GM19395 (cell line): ENCODE data around the gene P3H3.

Experiments
- ATAC-seq: cut with Tn5 transposase; IDR thresholded peaks from one replicate; pipeline ENCODE4 v1.9.1; 2021; ENCODE audit warnings: mild to moderate bottlenecking, moderate library complexity; ENCODE audit not compliant: unreplicated experiment

Gene P3H3, protein sequence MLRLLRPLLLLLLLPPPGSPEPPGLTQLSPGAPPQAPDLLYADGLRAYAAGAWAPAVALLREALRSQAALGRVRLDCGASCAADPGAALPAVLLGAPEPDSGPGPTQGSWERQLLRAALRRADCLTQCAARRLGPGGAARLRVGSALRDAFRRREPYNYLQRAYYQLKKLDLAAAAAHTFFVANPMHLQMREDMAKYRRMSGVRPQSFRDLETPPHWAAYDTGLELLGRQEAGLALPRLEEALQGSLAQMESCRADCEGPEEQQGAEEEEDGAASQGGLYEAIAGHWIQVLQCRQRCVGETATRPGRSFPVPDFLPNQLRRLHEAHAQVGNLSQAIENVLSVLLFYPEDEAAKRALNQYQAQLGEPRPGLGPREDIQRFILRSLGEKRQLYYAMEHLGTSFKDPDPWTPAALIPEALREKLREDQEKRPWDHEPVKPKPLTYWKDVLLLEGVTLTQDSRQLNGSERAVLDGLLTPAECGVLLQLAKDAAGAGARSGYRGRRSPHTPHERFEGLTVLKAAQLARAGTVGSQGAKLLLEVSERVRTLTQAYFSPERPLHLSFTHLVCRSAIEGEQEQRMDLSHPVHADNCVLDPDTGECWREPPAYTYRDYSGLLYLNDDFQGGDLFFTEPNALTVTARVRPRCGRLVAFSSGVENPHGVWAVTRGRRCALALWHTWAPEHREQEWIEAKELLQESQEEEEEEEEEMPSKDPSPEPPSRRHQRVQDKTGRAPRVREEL

DNA sequence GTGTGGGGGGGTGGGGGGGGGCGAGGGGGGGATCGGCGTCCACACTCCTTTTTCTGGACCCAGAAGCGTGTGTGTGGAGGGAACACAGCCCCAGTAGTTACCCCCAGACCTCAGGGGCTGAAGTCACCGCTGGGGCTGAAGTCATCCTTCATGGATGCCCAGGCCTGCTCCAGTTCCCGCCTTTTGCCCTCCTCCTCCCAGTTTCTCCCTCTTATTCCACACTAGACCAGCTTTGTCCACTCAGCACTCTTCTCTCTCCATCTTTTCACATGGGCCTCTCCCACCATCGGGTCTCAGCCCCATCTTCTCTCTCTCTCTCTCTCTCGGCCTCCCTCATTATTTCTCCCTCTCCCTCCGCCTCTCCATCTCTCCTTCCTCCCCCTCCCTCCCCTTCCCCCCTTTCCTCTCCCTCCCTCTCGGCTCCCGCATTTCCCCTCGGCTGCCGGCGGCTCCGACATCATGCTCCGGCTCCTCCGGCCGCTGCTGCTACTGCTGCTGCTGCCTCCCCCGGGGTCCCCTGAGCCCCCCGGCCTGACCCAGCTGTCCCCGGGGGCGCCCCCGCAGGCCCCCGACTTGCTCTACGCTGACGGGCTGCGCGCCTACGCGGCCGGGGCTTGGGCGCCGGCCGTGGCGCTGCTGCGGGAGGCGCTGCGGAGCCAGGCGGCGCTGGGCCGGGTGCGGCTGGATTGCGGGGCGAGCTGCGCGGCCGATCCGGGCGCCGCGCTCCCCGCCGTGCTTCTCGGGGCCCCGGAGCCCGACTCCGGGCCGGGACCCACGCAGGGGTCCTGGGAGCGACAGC, at the start of gene P3H3:
P3H3 (plus strand) TSS at position 426 of the 799 bp plus-strand sequence; CDS start at position 460, 34 bp downstream.
- ATAC-seq, result no peak

DNA sequence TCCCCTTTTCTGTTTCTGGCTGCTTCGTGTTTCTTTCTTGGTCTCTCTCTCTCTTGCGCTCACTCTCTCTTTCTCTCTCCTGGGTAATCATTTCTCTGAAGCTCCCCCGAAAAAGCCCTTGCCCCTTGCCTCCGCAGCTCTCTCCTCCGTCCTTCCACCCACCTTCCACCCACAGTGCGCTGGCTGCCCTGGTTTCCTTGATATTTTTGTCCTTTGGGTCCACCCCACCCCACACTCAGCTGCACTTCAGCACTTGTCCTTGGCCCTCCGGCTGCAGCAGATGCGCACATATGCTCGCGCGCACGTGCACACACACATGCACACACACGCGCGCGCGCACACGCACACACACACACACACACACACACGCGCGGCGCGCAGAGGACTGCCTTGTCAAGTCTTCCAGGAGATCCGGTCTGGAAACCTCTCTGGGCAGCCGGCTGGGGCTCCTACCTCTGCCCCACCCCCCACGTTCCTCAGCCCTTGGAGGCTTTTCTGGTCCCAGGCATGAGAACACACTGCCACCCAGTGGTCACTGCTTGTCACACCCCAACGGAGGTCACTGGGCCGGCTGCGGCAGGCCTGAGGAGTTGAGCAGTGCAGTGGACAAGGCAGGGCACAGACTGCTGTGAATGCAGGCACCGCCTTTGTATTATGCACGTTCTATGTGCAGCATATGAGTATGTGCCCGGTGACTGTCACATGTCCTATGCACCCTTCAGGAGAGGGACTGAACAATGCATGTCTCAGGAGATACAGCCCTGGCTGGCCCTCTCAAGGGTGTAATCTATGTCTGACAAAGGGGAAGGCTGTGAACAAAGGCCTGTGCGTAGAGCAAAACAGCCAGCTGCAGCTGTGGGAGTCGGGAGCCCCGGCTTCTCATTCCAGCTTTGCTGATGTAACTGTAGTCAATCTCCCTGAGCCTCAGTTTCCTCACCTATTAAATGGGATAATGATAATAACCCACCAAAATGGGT, 49.3 kb upstream of the P3H3 start:
- peak; percentile 88 for ATAC-seq

DNA sequence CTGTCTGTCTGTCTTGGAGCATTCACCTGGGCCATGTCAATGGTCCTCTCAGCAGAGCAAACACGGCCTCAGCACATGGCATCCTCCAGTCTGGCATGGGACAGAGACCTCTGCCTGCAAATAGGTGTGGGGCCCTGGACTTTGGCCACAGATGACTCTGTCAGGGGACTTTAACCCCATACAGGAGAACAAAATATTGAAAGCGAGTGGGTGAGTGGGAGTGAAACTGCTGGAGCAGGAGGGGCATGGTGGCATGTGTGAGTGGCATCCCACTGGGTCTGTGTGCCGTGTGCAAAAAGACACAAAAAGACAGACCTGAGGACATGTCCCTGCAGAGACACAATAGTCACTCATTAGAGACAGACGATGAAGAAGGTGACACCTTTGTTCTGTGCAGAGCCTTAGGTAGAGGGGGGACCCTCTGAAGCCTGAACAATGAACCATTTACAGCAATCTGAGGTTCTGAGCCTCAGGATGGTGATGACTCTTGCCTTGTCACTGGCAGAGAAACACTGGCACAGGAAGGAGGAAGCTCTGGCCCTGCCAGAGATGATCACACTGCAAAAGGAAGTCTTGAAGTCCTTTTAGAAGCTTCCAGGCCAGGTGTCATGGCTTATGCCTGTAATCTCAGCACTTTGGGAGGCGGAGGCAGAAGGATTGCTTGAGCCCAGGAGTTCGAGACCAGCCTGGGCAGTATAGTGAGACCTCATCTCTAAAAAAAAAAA, 48.3 kb upstream of the P3H3 start:
- ATAC-seq, result no peak

DNA sequence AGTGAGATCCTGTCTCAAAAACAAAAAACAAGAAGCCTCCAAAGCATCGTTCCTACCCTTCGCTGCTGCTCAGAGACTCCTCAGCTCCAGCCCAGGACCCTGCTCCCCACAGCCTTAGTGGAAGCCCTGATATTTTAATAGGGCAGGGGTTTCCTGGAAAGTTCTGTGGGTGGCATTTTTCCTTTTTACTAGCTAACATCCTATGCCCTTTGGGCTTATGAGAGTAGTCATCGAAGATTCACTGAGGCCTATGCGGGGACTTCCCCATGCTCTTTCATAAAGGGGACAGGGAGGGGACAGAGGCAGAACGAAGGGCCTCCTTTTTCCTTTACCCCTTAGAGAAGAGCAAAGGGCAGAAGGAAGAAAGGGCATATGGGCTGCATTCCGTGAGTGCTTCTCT, 47.6 kb upstream of the P3H3 start:
- no peak for ATAC-seq

DNA sequence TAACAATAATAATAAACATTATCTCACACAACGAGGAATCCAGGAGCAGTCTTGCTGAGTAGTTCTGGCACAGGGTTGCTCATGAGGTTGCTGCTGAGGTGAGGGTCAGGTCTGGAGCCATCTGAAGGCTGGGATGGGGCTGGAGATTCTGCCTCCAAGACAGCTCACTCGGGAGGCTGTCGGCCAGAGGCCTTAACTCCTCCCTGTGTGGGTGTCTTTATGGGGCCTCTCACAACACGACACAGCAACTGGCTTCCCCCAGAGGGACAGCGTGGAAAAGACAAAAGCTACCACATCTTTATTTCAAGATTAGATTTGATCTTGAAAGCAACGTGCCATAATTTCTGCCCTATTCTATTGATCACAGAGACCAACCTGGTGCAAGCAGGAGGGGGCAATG, 46.1 kb upstream of the P3H3 start:
- no peak for ATAC-seq

DNA sequence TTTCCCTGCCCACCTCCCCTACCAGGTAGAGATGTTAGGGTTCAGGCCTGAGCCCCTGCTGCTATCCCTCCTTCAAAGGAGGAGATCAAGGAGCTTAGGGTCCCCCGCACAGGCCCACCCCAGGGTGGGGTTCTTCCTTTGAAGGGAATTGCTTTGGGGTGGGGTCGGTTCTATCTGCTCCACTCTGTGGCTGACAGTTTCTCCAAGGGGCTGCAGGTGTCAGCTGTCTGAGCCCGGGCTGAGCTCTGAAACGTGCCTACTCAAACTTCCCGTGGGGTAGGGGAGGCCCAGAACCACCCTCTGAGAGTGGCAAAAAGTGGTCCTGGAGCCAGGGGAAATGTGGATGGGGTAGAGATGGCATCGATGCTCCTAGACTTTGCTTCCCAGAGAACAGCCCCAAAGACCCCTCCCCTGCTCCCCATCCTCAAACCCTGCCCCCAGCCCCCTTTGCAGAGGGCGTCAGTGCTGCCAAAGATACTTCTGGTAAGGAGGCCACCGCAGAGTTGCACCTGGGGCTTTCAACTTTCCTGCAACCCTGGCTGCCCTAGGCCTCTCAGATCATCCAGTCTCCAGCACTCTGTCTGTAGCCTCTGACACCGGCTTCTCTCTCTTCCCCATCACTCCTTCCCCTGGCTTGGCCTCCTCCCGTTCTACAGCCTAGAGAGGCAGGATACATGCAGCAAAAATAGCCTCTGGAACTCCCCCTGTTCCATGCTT, 45.2 kb upstream of the P3H3 start:
- ATAC-seq, result no peak

DNA sequence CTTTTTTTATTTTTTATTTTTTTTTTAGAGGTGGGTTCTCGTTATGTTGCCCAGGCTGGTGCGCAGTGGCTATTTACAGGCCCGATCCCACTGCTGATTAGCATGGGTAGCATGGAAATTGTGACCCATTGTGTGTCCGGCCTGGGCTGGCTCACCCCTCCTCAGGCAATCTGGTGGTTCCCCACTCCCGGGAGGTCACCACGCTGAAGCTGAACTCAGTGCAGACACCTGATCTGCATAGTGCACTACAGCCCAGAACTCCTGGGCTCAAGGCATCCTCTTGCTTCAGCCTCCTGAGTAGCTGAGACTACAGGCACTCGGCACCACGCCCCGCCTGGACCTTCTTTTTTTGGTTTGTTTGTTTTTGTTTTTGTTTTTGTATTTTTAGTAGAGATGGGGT, 44.4 kb upstream of the P3H3 start:
- no peak for ATAC-seq

DNA sequence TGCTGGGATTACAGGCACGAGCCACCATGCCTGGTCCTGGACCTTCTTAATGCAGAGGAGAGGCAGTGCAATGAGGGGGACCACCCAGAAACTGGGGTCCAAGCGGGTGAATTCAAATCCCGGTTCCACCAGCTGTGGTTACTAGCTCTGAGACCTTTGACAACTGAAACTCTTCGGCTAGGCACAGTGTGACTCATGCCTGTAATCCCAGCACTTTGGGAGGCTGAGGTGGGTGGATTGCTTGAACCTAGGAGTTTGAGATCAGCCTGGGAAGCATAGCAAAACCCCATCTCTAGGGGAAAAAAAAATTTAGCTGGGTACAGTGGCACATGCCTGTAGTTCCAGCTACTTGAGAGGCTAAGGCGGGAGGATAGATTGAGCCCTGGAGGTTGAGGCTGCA, 43.9 kb upstream of the P3H3 start:
- no peak for ATAC-seq

DNA sequence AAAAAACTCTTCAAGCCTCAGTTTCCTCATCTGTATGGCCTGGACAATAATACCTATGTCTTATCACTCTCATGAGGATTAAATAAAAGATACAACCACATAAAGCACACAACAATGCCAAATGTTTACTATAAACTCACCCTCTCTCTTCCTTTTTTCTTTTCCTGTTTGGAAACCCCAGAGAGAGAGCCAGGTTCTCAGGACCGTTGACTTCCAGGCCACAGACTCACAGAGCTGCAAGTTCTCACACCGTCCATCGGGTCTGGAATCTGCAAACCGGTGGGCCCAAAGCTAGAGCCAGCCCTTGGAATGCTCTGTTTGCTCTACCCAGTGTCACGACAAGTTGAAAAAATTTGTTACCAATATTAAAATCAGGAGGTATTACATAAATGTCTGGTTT, 43.4 kb upstream of the P3H3 start:
- ATAC-seq, result no peak

DNA sequence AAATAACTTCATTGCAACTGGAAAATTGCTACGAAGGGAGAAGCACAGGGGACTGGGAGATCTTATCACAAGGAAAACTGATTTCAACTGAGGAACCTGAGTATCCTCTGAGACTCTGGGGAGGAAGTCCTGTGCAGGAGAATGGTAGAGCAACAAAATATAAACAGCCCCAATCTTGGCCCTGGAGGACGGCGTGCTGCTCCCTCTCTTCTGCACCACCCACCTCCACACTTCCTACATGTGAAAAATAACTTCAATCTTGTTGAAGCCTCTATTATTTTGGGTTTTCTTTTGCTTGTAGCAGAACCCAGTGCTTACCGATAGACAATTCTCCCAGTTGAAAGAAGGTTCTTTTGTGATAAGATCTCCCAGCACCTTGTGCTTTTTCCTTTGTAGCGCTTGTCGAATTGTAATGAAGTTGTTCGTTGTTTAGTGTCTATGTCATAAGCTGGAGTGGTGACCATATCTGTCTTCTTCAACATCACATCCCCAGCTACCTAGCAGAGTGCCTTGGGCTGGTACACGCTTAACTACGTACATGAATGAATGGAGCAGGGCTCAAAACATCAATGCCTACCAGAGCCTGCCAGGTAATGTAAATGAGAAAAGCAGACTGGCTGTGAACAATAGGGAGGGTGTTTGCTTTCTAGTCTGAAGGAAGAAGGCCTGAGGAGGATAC, 41.7 kb upstream of the P3H3 start:
- no peak for ATAC-seq

DNA sequence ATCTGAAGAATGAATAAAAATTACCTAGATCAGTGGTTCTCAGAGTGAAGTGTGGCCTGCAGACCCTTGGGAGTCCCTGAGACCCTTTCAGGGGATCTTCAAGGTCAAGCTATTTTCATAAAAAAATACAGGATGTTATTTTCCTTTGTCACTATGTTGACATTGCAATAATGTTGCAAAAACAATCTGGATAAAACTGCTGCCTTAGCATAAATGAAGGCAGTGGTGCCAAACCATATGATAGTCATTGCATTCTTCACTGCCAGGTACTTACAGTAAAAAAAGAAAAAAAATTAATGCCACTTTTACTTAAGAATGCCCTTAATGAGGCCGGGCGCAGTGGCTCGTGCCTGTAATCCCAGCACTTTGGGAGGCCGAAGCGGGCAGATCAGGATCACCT, 40.9 kb upstream of the P3H3 start:
- no peak for ATAC-seq

DNA sequence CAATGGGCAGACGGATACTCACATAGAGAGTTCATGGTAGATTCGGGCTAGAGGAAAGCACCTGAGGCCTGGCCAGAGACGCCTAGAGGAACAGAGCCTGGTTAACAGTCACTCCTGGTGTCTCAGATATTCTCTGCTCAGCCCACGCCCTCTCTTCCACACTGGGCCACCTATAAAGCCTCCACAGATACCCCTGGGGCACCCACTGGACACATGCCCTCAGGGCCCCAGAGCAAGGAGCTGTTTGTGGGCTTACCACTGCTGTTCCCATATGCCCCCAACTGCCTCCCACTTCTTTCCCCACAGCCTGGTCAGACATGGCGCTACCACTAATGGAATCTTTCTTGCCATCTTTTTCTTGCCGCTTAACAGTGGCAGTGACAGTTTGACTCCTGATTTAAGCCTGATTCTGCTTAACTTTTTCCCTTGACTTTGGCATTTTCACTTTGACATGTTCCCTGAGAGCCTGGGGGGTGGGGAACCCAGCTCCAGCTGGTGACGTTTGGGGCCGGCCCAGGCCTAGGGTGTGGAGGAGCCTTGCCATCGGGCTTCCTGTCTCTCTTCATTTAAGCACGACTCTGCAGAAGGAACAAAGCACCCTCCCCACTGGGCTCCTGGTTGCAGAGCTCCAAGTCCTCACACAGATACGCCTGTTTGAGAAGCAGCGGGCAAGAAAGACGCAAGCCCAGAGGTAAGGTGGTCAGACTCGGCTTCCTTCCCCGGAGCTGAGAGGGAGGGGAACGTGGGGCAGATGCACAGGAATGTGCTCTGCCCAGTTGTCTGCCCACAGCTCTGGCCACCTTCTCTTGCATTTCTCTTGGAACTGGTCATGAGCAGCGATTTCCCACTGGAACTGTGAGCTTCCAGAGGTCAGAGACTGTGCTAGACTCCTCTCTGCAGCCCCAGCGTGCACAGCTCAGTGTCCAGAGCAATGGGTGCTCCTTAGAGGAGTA, 39.0 kb upstream of the P3H3 start, which contains the start of gene CD4:
CD4 (plus strand) TSS at position 557 of the 953 bp plus-strand sequence. CDS start 10,611 bp downstream, outside the sequence.
- ATAC-seq, result no peak

DNA sequence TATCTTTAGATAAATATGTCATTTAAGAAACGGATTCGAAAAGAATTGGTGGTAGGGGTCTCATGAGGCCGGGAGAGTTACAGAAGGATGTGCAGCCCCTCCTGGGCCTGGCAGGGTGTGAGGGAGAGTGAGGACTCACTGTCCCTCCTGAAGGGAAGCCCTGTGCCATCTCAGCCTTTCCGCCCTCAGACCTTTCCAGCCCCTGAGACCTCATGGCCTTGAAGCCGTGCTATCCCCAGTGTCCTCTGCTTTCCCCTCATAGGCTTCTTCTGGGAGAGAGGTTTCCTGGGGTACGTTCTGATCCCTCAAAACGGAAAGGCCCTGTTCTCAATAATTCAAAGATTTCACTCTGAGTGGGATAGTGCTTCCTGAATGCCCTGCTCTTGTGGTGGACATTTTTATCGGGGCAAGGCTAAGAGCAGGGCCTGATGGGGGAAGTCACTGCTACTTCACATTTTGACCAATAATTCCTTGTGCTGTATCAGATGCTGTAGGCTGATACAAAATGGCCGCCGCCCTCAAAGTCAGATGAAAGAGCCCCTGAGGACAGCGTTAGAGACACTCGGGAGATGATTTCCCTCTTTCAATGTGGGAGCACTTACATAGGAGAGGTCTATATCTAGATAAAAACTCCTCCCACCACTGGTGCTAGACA, 37.6 kb upstream of the P3H3 start:
- no peak for ATAC-seq

DNA sequence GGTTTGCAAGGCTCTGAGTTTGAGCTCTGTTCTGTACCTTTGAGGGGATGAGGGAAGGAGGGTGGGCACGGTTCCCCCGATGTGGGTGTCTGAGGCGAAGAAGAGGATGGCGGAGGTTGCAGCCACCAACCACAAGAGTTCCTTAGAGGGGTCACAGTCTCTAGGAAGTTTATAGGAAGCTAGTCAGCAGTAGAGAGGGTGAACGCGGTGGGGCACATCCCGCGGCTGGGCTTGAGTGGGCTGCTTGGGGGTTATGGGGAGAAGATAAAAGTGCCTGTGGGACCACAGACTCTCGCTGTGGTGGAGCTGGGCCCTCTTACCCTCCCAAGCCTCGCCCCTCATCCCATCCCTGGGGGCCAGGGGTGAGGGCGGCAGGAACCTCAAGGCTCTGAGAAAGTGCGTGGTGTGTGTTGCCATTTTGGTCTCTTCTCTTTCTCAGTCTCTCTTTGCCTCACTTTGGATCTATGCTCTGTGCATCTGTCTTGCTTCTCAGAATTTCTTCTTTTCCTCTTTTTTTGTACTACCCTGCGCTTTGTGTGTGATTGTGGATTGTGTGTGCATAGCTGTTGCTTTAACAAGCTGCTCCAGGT, 36.2 kb upstream of the P3H3 start:
- ATAC-seq, result no peak

DNA sequence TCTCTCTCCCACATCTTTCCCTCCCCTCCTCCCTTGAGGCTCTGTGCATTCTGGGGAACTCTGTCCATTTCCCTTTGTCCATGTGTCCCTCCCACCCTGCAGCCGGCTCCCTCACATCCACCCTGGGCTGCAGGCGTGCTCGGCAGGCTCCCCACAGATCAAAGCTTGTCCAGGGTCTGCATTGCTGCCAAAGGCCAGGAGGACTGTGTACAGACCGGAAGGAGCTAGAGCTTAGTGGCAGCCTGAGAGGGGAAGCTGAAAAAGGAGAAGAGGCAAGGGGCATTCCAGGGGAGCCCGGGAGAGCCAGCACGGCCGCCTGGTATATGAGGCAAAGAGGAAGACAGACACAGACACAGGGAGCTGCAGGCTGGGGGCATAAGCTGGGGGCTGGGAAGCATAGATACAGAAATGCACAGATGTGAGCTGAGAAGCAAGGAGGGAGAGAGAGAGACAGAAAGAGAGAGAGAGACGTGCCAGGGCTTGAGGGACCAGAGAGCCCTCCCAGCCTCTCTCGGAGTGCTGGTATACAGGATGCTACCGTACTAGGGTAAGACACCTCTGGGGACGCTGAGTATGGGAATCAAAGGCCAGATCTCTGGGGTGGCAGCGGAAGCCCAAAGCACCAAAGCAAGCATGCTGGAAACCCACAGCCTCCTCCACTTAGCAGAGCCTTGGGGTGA, 35.5 kb upstream of the P3H3 start:
- no peak for ATAC-seq

DNA sequence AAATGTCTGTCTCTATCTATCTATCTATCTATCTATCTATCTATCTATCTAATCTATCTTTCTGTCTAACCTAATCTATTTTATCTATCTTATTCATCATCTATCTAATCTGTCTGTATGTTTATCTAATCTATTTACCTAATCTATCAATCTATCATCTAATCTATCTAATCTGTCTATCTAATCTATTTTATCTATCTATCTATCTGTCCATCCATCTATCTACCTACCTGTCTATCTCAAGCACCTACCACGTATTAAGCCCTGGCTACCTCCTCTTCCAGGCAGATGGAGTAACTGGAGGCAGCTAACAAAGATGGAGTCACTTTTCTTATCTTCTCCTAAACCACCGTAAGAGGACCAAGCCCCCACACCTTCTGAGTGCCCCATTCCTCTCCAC, 33.1 kb upstream of the P3H3 start:
- no peak for ATAC-seq
